Cardiac fibroblast (primary cell): ENCODE results near the gene PPM1F.

Experiments
- DNase-seq, 2 donors: peaks; one replicate each; pipeline versions ENCODE4 v3.0.0 to v3.0.0-alpha.2; 2010; ENCODE audit warnings: low read depth in 2 of 2
- H3K4me3 ChIP-seq, 2 donors: replicated peaks in 1 of 2; 1 replicate in 1 of 2; 2 replicates in 1 of 2; pipeline ENCODE4 v1.5.1; 2011; ENCODE audit warnings: low read depth in 2 of 2, low read length in 2 of 2, mild to moderate bottlenecking in 2 of 2, moderate library complexity in 1 of 2
- CTCF ChIP-seq: IDR thresholded peaks from one replicate; pipeline ENCODE4 v1.5.1; 2011; ENCODE audit warnings: low read depth, mild to moderate bottlenecking, low read length, inconsistent platforms

The PPM1F gene

DNA sequence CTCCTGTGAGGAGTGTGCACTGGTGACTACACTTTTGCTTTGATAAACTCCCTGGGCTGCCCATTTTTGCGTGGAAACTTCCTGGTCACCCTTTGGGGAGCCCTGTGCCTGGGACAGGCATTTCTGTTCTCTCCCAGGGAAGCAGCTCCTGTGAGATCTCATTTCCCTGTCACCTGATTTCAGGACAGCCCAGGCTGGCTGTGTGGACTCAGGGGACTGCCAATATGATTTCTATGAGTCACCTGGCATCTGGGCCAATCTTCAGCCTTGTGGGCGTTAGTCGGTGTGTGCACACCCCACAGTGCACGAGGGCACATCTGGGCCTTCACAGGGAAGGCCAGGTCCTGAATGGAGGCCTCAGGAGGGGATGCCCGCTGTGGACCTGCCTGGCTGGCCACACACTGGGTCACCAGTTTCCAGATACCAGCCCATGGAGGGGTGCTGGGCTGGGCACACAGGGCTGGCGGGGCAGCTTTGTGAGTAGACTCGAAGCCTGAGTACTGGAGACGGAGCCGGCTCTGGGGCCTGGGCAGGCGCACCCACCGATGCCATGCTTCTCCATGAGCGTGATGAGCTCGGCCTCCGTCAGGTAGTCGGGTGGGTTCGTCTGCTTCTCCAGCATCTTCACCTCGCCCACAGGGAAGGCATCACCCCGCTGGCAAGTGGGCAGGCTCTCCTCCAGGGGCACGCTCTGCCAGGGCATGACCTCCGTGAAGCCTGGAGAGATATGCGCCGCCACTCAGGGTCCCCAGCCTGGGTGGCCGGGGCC lies 9.4 kb upstream of the PPM1F start:
- peak; percentile 25 to 77 for DNase-seq
- no peak for TF ChIP-seq CTCF
- no peak overlapping the region for H3K4me3 ChIP-seq

DNA sequence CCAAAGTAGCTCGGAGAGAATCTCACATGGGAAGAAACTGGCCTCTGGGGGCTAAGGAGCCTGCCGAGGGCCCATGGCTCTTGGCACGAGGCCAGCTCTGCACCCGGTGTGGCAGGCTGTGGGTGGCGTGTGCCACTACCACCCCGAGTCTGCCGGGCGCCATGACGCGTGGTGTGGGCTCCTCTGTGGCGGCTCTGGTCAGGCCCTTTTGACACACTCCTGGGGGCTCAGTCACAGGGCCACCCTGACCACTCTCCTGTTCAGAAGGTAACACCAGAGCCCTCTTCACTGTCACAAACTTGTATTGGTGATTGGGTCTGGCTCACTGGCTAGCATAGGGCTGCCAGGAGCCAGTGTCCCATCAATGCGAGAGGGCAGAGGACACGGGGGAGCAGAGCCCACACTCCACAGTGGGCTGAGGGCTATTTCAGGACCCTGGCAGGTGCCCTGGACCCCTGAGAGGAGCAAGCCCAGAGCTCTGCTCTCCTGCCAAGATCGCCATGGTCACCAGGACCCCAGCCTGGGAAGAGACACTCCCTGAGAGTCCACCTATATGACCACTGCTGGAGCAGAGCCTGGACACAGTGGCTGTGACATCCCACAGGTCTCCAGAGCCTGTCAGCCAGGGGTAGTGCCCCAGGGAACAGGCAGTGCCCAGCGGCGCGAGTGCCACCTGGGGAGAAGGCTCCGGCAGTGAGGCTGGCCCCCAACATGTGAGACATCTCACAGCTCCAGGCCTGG lies 8.6 kb upstream of the PPM1F start:
- no peak for DNase-seq
- no peak overlapping the region for H3K4me3 ChIP-seq
- no peak for TF ChIP-seq CTCF

DNA sequence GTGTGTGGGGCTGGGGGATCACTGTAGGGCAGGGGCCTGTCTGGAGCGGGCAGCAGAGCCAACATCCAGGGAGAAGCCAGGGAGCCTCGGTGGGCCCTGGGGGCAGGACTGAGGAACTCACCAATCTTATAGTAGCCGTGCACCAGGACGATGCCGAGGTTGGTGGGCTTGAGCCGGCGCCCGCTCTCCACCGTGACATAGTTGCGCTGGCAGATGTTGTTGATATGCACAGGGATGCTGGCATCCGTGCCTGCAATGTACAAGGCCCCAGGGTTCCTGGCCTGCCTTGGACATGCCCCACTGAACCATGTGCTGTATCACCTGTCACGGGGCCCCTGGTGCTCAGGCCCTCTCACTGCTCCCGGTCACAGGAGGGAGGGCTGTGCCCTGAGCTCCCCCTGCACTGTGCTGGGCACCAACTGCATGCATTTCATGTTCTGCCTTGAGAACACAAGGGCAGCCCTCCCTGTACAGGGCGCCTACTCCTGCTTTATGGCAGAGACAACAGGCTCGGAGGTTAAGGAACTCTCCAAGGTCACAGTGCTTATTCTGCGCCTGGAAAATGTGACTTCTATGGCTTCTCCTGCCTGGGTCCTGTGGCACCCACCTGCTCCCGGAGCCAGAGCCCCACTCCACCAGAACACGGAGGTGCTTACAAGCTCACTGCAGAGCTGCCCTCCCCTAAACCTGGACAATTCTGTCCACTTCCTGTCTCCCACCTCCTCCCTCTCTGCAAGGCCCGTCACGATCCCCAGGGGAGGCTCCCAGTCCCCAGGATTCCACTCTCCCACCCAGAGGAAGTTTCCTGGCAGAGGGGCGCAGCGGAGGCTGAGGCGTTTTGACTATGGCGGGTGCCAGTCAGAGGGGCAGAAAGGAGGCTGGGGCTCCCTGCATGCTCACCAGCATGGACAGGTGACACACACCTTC lies 7.8 kb upstream of the PPM1F start:
- TF ChIP-seq CTCF: no peak
- DNase-seq: no peak
- no peak overlapping the region for H3K4me3 ChIP-seq

- TF ChIP-seq CTCF: no peak
- no peak overlapping the region for H3K4me3 ChIP-seq
- no peak for DNase-seq
Measured at GRCh38 chr22:21959274-21960074, 6.8 kb upstream of the PPM1F start.

DNA sequence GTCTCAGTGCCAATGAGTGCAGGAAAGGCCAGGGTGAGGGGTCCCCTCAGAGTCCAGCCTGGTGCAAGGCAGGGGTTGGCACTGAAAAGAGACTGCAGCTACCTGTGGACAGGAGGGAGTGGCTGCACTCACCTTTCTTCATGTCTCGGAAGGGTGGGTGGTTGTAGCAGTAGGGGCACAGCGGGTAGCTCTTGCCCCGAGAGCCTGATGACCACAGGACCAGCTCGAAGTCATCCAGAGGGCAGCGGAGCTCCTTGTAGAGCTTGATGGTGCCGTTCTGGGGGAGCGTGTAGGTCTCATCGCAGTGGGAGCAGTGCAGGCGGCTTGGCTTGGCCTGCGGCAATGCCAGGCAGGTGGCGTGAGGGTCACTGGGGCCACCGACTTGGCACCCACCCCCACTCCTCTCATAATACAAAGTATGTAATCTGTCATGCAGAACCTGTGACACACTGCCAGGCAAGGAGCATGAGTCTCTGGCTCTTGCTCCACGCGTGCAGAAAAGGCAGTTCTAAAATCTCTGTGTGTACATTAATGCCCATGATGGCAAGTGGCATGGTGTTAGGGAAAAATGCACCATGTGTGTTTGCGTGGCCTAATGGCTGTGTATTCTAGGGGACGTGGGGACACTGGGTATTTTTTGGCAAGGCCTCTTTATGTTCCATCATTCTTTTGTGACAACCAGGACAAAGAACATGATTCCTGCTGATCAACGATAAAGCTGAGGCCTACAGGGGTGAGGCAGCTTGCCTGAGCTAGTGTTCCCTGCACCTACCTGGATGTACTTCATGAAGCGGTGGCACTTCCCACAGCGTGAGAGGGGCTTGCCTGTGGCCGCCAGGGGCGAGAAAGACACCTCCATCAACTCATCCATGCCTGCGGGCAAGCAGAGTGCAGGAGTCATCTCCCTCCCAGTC lies 6.0 kb upstream of the PPM1F start:
- TF ChIP-seq CTCF: no peak
- DNase-seq: no peak
- no peak overlapping the region for H3K4me3 ChIP-seq
